GOT3 (cell line): ENCODE results near the gene CRYL1.

Experiments used
- DNase-seq: peaks from one replicate; lab custom pipeline; 2025; ENCODE audit warnings: mixed read lengths; lab: John Stamatoyannopoulos, UW

CRYL1 gene

GRCh38 chr13:20492641-20493040, 33.0 kb downstream of the CRYL1 start:
- no peak for DNase-seq

GRCh38 chr13:20491926-20492435, 33.7 kb downstream of the CRYL1 start:
- DNase-seq, result no peak

- no peak for DNase-seq
Measured at GRCh38 chr13:20489185-20489820, 36.4 kb downstream of the CRYL1 start.

- DNase-seq, result no peak
Measured at GRCh38 chr13:20487927-20488326, 37.7 kb downstream of the CRYL1 start.

- no peak for DNase-seq
Measured at GRCh38 chr13:20482787-20483186, 42.9 kb downstream of the CRYL1 start.

GRCh38 chr13:20482275-20482761, 43.3 kb downstream of the CRYL1 start:
- DNase-seq, result no peak

GRCh38 chr13:20477394-20477793, 48.3 kb downstream of the CRYL1 start:
- no peak for DNase-seq

- no peak for DNase-seq
Measured at GRCh38 chr13:20475927-20476691, 49.5 kb downstream of the CRYL1 start.

- DNase-seq, result no peak
Measured at GRCh38 chr13:20474515-20474914, 51.1 kb downstream of the CRYL1 start.

GRCh38 chr13:20473888-20474287, 51.8 kb downstream of the CRYL1 start:
- DNase-seq, result no peak

- no peak for DNase-seq
Measured at GRCh38 chr13:20473139-20473538, 52.5 kb downstream of the CRYL1 start.

- DNase-seq, result no peak
Measured at GRCh38 chr13:20472531-20472930, 53.1 kb downstream of the CRYL1 start.

GRCh38 chr13:20470136-20470535, 55.5 kb downstream of the CRYL1 start:
- DNase-seq, result no peak

GRCh38 chr13:20466371-20466770, 59.3 kb downstream of the CRYL1 start:
- DNase-seq, result no peak

- DNase-seq, result no peak
Measured at GRCh38 chr13:20465218-20465879, 60.3 kb downstream of the CRYL1 start.

- no peak for DNase-seq
Measured at GRCh38 chr13:20462921-20463320, 62.7 kb downstream of the CRYL1 start.

- no peak for DNase-seq
Measured at GRCh38 chr13:20462533-20462915, 63.1 kb downstream of the CRYL1 start.

GRCh38 chr13:20461860-20462532, 63.7 kb downstream of the CRYL1 start:
- DNase-seq, result no peak

GRCh38 chr13:20461481-20461859, 64.2 kb downstream of the CRYL1 start:
- DNase-seq, result no peak

- no peak for DNase-seq
Measured at GRCh38 chr13:20460761-20461160, 64.9 kb downstream of the CRYL1 start.

GRCh38 chr13:20457670-20458069, 68.0 kb downstream of the CRYL1 start:
- no peak for DNase-seq

- no peak for DNase-seq
Measured at GRCh38 chr13:20456737-20457136, 68.9 kb downstream of the CRYL1 start.
